Measurements from ENCODE around the gene RCOR2.

RCOR2 gene

DNA sequence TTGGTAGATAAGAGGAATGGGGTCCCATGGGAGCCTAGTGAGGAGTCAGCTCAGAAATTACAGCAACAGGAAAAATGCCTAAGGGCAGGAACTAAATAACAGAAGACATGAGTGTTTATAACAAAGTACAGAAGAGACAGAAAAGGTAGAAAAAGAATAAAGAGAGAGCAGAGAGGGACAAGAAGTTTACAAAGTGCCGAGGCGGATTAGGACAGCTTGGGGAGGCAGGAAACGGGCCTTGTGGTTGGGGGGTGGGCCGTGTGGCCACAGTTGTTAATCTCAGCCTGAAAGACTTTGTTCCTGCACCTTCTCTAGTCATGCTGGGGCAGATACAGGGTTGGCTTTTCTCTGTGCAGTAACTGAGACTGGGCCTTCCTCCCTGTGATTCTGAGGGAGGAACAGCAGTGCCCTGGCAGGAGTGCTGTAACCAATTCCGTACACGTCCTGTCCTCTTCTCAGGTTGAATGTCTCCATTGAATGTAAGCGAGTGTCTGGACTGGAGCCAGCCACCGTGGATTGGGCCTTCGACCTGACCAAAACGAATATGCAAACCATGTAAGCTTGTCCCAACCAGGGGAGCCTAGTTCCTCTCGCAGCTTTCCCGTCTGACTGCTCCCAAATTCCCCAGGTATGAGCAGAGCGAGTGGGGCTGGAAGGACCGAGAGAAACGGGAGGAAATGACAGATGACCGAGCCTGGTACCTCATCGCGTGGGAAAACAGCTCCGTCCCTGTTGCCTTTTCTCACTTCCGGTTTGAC, 35.0 kb upstream of the RCOR2 start:
- no peak overlapping the region for H3K4me3 ChIP-seq (replicated peaks; ENCODE audit: low read depth, low read length)
- TF ChIP-seq, protein P1, sequence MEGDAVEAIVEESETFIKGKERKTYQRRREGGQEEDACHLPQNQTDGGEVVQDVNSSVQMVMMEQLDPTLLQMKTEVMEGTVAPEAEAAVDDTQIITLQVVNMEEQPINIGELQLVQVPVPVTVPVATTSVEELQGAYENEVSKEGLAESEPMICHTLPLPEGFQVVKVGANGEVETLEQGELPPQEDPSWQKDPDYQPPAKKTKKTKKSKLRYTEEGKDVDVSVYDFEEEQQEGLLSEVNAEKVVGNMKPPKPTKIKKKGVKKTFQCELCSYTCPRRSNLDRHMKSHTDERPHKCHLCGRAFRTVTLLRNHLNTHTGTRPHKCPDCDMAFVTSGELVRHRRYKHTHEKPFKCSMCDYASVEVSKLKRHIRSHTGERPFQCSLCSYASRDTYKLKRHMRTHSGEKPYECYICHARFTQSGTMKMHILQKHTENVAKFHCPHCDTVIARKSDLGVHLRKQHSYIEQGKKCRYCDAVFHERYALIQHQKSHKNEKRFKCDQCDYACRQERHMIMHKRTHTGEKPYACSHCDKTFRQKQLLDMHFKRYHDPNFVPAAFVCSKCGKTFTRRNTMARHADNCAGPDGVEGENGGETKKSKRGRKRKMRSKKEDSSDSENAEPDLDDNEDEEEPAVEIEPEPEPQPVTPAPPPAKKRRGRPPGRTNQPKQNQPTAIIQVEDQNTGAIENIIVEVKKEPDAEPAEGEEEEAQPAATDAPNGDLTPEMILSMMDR (IDR thresholded peaks at IDR 0.05; ENCODE audit: insufficient read depth, low read length, poor library complexity, severe bottlenecking): no peak
- no peak for DNase-seq (ENCODE audit: extremely low read depth, insufficient read length)
- peaks cover 24% of the 10 kb centered on the region for H3K36me3 ChIP-seq (ENCODE audit: control insufficient read depth, insufficient read depth, low read length)
- H3K27me3 ChIP-seq (replicated peaks; ENCODE audit: control insufficient read depth, insufficient read depth, low read length): no peaks in the 10 kb centered on the region

DNA sequence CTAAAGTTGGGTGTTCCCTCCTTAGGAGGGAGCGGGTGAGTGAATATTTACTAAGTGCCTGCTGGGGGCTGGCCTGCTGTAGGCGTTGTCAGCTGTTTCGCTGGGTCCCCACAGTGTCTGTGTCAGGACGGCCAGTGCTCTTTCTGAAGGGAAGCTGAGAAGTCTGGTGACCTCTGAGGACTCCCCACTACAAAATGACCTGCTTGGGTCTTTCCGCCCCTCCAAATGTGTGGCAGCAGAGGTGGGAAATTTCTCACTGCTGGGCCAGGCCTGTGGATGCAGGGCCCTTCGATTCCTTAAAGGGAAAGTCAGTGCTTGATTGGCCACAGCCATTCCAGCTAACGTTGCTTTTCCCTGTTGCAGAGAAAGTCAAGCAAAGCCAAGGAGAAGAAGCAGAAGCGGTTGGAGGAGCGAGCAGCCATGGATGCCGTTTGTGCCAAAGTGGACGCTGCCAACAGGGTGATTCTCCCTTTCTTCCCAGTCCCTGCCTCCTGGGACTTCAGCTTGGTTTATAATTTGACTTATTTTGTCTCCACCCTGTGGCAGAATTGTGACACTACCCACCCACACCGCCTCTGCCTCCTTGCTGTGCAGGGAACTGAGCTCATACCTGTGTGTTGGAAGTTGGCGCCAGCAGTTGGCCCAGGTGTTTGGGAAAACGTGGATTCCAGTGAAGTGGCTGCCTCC, 28.7 kb upstream of the RCOR2 start:
- no peak for DNase-seq (ENCODE audit: extremely low read depth, insufficient read length)
- TF ChIP-seq, protein P1 (IDR thresholded peaks at IDR 0.05; ENCODE audit: insufficient read depth, low read length, poor library complexity, severe bottlenecking): peak; percentile 55
- peaks cover 7% of the 10 kb centered on the region for H3K36me3 ChIP-seq (ENCODE audit: control insufficient read depth, insufficient read depth, low read length)
- H3K27me3 ChIP-seq (replicated peaks; ENCODE audit: control insufficient read depth, insufficient read depth, low read length): no peaks in the 10 kb centered on the region
- H3K4me3 ChIP-seq (replicated peaks; ENCODE audit: low read depth, low read length): no peak overlapping the region

DNA sequence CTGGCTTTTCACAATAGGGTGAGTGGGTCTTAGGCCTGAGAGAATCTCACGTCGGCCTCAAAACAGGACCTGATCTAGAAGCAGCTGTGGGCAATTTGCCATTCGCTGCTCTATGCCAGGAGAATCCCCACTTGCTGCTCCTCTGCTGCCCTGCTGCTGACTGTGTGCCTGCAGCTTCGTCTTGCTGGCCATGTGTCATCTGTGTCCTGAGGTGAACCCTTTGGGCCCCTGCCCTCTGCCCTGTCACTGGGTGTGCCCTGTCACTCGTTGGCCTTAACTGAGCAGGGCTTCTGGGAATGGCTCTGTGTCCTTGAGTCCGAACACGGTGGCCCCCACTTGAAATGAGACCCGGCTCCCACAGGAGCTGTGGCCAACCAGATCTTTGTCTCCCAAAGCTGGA, 28.0 kb upstream of the RCOR2 start:
- TF ChIP-seq, protein P1 (IDR thresholded peaks at IDR 0.05; ENCODE audit: insufficient read depth, low read length, poor library complexity, severe bottlenecking): no peak
- DNase-seq (ENCODE audit: extremely low read depth, insufficient read length): no peak
- Histone ChIP-seq H3K27me3 (replicated peaks; ENCODE audit: control insufficient read depth, insufficient read depth, low read length) (no peaks in the 10 kb centered on the region), H3K36me3 (ENCODE audit: control insufficient read depth, insufficient read depth, low read length) (peaks cover 7% of the 10 kb centered on the region), H3K4me3 (replicated peaks; ENCODE audit: low read depth, low read length) (no peak overlapping the region)

DNA sequence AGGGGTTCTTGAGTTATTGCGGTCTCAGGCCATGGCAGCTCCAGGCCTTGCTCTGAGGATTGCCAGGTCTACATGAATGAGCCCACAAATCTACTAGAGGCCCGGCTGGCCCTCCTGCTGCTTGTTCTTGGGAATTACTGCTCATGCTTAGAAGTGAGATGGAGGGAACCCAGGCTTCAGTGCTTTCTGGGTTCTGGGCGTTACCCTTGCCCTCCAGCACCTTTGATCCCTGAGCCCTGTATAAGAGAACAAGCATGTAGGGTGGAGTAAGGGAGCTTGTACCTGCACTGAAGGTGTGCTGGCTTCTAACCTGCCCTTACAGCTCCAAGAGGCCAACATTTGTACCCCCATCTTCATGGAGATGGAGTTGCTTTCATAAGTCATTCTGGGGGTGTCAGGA, 25.8 kb upstream of the RCOR2 start:
- DNase-seq (ENCODE audit: extremely low read depth, insufficient read length): no peak
- TF ChIP-seq, protein P1 (IDR thresholded peaks at IDR 0.05; ENCODE audit: insufficient read depth, low read length, poor library complexity, severe bottlenecking): no peak
- Histone ChIP-seq H3K36me3 (ENCODE audit: control insufficient read depth, insufficient read depth, low read length) (peaks cover 5% of the 10 kb centered on the region), H3K4me3 (replicated peaks; ENCODE audit: low read depth, low read length) (no peak overlapping the region), H3K27me3 (replicated peaks; ENCODE audit: control insufficient read depth, insufficient read depth, low read length) (no peaks in the 10 kb centered on the region)

DNA sequence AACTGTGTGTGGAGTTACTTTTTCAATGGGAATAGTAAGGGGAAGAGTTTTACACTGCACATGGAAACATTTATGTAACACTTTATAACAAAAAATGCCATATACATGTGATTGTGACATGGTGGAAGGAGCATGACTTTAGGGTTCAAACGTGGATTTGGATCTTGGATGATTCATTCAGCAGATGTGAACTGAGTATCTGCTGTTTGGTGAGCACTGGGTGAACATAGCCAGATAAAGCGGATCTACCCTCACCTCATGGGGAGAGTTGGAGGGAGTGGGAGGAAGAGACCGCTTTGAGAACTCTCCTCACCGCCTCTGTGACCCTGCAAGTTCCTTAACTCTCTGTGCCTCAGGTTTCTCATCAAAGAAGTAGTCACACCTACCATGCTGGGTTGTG, 24.9 kb upstream of the RCOR2 start:
- TF ChIP-seq, protein P1 (IDR thresholded peaks at IDR 0.05; ENCODE audit: insufficient read depth, low read length, poor library complexity, severe bottlenecking): no peak
- Histone ChIP-seq H3K27me3 (replicated peaks; ENCODE audit: control insufficient read depth, insufficient read depth, low read length) (no peaks in the 10 kb centered on the region), H3K4me3 (replicated peaks; ENCODE audit: low read depth, low read length) (no peak overlapping the region), H3K36me3 (ENCODE audit: control insufficient read depth, insufficient read depth, low read length) (peaks cover 5% of the 10 kb centered on the region)
- DNase-seq (ENCODE audit: extremely low read depth, insufficient read length): no peak
